Measurements from ENCODE around the gene LAMA3.
A peak's percentile ranks its signal among the peaks of the same experiment; 100 is the strongest.

The LAMA3 gene

DNA sequence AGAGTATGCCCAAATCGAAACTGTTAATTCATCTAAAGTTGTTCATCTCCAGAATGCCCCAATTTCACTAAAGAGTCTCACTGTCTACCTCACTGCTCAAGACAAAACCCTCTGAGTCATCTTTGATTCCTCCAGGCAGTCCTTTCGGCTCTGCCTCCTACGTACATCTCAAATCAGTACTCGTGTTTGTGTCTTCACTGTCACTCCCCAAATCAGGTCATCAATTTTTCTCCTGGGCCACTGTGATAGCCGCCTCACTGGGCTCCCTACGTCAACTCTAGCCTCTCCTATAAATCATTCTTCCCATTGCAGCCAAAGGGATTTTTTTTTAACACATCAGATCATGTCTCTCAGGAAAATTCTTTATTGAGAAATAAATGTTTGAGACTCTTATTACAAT lies 283.2 kb downstream of the LAMA3 start:
- no peak overlapping the region for H3K4me3 ChIP-seq
- H3K36me3 ChIP-seq = no peaks in the 10 kb centered on the region
- H3K9me3 ChIP-seq = peaks cover 0 to 10% (median 0%) of the 10 kb centered on the region in 3 donors
- H3K27ac ChIP-seq = no peak overlapping the region
- intact Hi-C loops (cut with DNase I; ENCODE audit: low total_unique reads) = no loop called here
- H3K27me3 ChIP-seq = no peaks in the 10 kb centered on the region
- DNase-seq = no peak
- TF ChIP-seq, protein P1, sequence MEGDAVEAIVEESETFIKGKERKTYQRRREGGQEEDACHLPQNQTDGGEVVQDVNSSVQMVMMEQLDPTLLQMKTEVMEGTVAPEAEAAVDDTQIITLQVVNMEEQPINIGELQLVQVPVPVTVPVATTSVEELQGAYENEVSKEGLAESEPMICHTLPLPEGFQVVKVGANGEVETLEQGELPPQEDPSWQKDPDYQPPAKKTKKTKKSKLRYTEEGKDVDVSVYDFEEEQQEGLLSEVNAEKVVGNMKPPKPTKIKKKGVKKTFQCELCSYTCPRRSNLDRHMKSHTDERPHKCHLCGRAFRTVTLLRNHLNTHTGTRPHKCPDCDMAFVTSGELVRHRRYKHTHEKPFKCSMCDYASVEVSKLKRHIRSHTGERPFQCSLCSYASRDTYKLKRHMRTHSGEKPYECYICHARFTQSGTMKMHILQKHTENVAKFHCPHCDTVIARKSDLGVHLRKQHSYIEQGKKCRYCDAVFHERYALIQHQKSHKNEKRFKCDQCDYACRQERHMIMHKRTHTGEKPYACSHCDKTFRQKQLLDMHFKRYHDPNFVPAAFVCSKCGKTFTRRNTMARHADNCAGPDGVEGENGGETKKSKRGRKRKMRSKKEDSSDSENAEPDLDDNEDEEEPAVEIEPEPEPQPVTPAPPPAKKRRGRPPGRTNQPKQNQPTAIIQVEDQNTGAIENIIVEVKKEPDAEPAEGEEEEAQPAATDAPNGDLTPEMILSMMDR (IDR thresholded peaks at IDR 0.05) = no peak
- H3K4me1 ChIP-seq = no peaks in the 10 kb centered on the region

DNA sequence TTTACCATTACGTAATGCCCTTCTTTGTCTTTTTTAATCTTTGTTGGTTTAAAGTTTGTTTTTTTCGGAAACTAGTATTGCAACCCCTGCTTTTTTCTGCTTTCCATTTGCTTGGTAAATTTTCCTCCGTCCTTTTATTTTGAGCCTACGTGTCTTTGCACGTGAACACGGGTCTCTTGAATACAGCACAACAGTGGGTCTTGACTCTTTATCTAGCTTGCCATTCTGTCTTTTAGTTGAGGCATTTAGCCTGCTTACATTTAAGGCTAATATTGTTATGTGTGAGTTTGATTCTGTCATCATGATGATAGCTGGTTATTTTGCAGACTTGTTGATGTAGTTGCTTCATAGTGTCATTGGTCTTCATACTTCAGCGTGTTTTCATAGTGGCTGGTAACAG lies 287.9 kb downstream of the LAMA3 start:
- Histone ChIP-seq H3K36me3 (no peaks in the 10 kb centered on the region), H3K9me3 (peaks cover 0 to 10% (median 0%) of the 10 kb centered on the region in 3 donors), H3K27me3 (no peaks in the 10 kb centered on the region), H3K4me3 (no peak overlapping the region), H3K4me1 (peaks cover 0 to 8% (median 3%) of the 10 kb centered on the region in 4 donors), H3K27ac (no peak overlapping the region)
- TF ChIP-seq, protein P1 (IDR thresholded peaks at IDR 0.05) = no peak
- intact Hi-C loops (cut with DNase I; ENCODE audit: low total_unique reads) = no loop called here
- DNase-seq = no peak

DNA sequence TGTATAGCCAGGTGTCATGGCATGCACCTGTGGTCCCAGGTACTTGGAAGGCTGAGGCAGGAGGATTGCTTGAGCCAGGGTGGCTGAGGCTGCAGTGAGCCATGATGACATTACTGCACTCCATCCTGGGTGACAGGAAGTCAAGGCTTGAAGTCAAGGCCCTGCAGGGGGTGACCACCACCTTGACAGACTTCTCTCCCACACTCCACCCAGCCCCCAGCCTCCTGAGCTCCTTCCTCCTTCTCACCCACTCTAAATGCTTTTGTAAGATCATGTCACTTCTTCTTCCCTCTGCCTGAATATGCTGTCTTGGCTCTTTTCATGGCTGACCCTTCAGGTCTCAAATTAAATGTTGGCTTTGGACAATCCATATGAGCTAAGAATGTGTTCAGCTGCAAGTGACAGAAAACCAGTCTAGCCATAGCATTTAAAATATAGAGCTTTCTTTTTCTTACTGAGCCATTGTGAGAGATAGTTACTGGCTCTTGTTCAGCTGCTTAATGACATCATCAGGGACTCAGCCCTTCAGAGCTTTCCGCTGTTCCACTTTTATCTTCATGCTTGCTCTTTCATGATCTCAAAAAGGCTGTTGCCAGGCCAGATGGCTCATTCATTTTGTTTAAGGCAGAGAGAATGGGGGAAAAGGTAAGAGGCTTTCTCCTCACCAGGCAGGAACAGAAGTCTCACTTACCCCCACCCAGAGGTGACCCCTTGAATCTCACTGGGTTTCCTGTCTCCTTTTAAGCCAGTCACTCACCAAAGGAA lies 288.6 kb downstream of the LAMA3 start:
- Histone ChIP-seq H3K4me1 (peaks cover 0 to 14% (median 5%) of the 10 kb centered on the region in 4 donors), H3K27ac (no peak overlapping the region), H3K36me3 (no peaks in the 10 kb centered on the region), H3K27me3 (no peaks in the 10 kb centered on the region), H3K9me3 (peaks cover 0 to 10% (median 0%) of the 10 kb centered on the region in 3 donors), H3K4me3 (no peak overlapping the region)
- DNase-seq = no peak
- TF ChIP-seq, protein P1 (IDR thresholded peaks at IDR 0.05) = no peak
- intact Hi-C loops (cut with DNase I; ENCODE audit: low total_unique reads) = no loop called here

DNA sequence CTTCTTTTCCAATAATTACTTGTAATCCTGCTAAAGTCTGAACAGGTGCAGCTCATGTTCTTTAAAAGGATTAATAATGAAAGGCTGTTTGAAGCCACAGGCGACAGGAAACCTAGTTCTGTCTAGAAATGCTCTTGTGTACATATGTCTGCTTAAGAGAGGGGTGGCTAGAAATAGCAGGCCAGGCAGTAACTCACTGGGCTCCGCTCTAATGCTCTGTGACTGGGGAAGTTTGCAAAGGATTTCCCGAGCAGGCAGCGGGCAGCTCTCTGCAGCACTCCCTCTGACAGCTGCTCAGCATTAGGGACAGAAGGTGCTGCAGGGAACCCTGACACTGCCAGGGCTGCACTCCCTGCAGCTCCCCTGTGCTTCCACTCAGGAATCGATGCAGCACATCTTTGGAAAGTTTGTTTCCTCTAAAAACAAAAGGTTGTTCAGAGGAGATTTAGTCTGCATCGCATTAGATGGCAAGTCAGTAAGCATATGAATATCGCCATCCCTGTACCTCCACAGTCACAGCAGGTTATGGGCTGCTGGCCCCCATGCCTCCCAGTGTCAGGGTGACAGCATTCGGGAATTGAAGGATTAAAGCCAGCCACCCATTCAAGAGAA lies 292.2 kb downstream of the LAMA3 start:
- intact Hi-C loops (cut with DNase I; ENCODE audit: low total_unique reads) = no loop called here
- Histone ChIP-seq H3K9me3 (no peaks in the 10 kb centered on the region), H3K27me3 (no peaks in the 10 kb centered on the region), H3K36me3 (no peaks in the 10 kb centered on the region), H3K27ac (peak overlapping the region in 1 of 2 donors; percentile 32), H3K4me1 (peaks cover 0 to 17% (median 5%) of the 10 kb centered on the region in 4 donors), H3K4me3 (no peak overlapping the region)
- DNase-seq = no peak
- TF ChIP-seq, protein P1 (IDR thresholded peaks at IDR 0.05) = no peak

DNA sequence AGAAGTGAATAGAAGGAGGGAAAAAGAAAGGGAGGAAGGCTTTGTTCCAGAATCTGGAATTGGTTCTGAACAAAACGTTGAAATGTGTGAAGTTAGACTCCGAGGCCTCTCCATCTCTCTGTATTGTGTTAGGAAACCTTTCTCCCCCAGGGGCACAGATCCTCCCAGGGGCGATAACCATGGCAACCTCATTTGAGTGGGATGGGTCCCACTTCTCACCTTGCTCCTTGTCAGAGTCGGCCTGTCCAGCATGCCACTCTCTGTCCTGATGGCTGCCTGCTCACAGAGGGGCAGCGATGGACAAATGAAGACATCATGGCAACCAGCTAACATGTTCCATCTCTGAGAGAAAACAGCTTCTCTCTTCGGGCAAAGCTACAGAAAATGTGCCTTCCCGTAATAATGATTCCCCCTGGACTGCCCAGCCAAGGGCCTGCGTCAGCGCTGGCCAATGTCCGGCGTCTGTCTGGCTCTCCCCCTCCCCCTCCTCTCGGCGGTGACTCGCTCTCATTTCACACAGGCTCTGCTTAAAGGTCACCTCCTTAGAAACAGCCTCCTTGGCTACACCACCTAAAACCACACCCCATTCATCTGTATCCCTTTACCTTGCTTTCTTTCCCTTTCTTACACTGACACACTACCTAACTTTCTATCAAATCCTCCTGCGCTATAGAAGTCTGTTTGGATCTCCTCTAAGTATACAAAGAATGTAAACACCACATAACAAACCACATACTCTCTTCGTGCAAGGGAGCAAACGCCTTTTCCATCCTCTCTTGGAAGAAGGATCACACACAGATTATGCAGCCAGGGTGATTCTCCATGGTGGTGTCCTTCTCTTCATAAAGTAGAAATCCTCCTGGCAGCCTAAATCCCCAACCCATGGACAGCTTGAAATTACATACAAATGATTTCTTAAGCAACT lies 293.2 kb downstream of the LAMA3 start:
- Histone ChIP-seq H3K9me3 (no peaks in the 10 kb centered on the region), H3K27ac (peak overlapping the region; percentile 32 to 40), H3K4me3 (peak overlapping the region in 1 of 2 donors; percentile 12), H3K36me3 (no peaks in the 10 kb centered on the region), H3K4me1 (peaks cover 0 to 17% (median 5%) of the 10 kb centered on the region in 4 donors), H3K27me3 (no peaks in the 10 kb centered on the region)
- TF ChIP-seq, protein P1 (IDR thresholded peaks at IDR 0.05) = no peak
- peak; percentile 75 to 86 for DNase-seq
- intact Hi-C loops (cut with DNase I; ENCODE audit: low total_unique reads) = no loop called here
